HEK293 (cell line): ENCODE results near the gene CPNE5.
A peak's percentile ranks its signal among the peaks of the same experiment; 100 is the strongest.

Experiments
- EGR2 ChIP-seq: fragments of 450-650 bp; formaldehyde crosslinking; IDR thresholded peaks from 2 replicates; pipeline ENCODE4 v1.5.1; 2016; ENCODE audit warnings: low read depth, missing biosample characterization, missing genetic modification characterization
- GLIS1 ChIP-seq: fragments of 450-650 bp; formaldehyde crosslinking; IDR thresholded peaks from 2 replicates; pipeline ENCODE4 v1.5.1; 2016; ENCODE audit warnings: missing biosample characterization, missing genetic modification characterization
- IKZF3 ChIP-seq: fragments of 450-650 bp; IDR thresholded peaks from 2 replicates; pipeline ENCODE4 v1.5.0; 2018; ENCODE audit warnings: missing biosample characterization, mild to moderate bottlenecking, missing genetic modification characterization, moderate library complexity
- KLF9 ChIP-seq: fragments of 450-650 bp; formaldehyde crosslinking; IDR thresholded peaks from 2 replicates; pipeline ENCODE4 v1.5.1; 2016; ENCODE audit warnings: missing biosample characterization, missing genetic modification characterization, low read depth
- OVOL3 ChIP-seq: fragments of 450-650 bp; formaldehyde crosslinking; IDR thresholded peaks from 2 replicates; pipeline ENCODE4 v1.5.1; 2016; ENCODE audit warnings: missing biosample characterization, missing genetic modification characterization
- SETDB1 ChIP-seq: IDR thresholded peaks from one replicate; pipeline ENCODE4 v1.6.1; 2017; ENCODE audit warnings: mild to moderate bottlenecking, low read length, moderate library complexity, mixed read lengths; ENCODE audit not compliant: insufficient read length
- ZBTB17 ChIP-seq: fragments of 450-650 bp; formaldehyde crosslinking; IDR thresholded peaks from 2 replicates; pipeline ENCODE4 v1.5.1; 2016; ENCODE audit warnings: missing biosample characterization, missing genetic modification characterization
- ZBTB20 ChIP-seq: fragments of 450-650 bp; formaldehyde crosslinking; IDR thresholded peaks from 2 replicates; pipeline ENCODE4 v1.5.1; 2016; ENCODE audit warnings: missing biosample characterization, missing genetic modification characterization
- ZFP69B ChIP-seq: fragments of 450-650 bp; formaldehyde crosslinking; IDR thresholded peaks from 2 replicates; pipeline ENCODE4 v1.5.1; 2016; ENCODE audit warnings: missing biosample characterization, missing genetic modification characterization
- ZNF114 ChIP-seq: fragments of 450-650 bp; formaldehyde crosslinking; IDR thresholded peaks from 2 replicates; pipeline ENCODE4 v1.5.0; 2017; ENCODE audit warnings: missing biosample characterization, missing genetic modification characterization
- ZNF146 ChIP-seq: fragments of 450-650 bp; formaldehyde crosslinking; IDR thresholded peaks from 2 replicates; pipeline ENCODE4 v1.5.1; 2016; ENCODE audit warnings: missing biosample characterization, missing genetic modification characterization
- ZNF184 ChIP-seq: fragments of 450-650 bp; IDR thresholded peaks from 2 replicates; pipeline ENCODE4 v1.5.1; 2018; ENCODE audit warnings: missing biosample characterization, mild to moderate bottlenecking, missing genetic modification characterization
- ZNF24 ChIP-seq: fragments of 450-650 bp; formaldehyde crosslinking; IDR thresholded peaks from 2 replicates; pipeline ENCODE4 v1.5.1; 2016; ENCODE audit warnings: missing biosample characterization, missing genetic modification characterization
- ZNF426 ChIP-seq: fragments of 450-650 bp; formaldehyde crosslinking; IDR thresholded peaks from 2 replicates; pipeline ENCODE4 v1.5.1; 2017; ENCODE audit warnings: missing biosample characterization, missing genetic modification characterization, mild to moderate bottlenecking, inconsistent platforms, moderate library complexity
- ZNF585B ChIP-seq: fragments of 450-650 bp; formaldehyde crosslinking; IDR thresholded peaks from 2 replicates; pipeline ENCODE4 v1.5.1; 2016; ENCODE audit warnings: missing biosample characterization, missing genetic modification characterization
- ZNF624 ChIP-seq: fragments of 450-650 bp; formaldehyde crosslinking; IDR thresholded peaks from 2 replicates; pipeline ENCODE4 v1.5.1; 2017; ENCODE audit warnings: missing biosample characterization, missing genetic modification characterization
- ZNF626 ChIP-seq: fragments of 450-650 bp; sonication (Bioruptor Pico); formaldehyde crosslinking; IDR thresholded peaks from 2 replicates; pipeline ENCODE4 v1.5.1; 2018; ENCODE audit warnings: missing biosample characterization, missing genetic modification characterization, inconsistent platforms
- ZNF777 ChIP-seq: fragments of 450-650 bp; formaldehyde crosslinking; IDR thresholded peaks from 2 replicates; pipeline ENCODE4 v1.5.1; 2017; ENCODE audit warnings: missing biosample characterization, missing genetic modification characterization, borderline replicate concordance
- ZNF791 ChIP-seq: fragments of 450-650 bp; formaldehyde crosslinking; IDR thresholded peaks from 2 replicates; pipeline ENCODE4 v1.5.1; 2016; ENCODE audit warnings: missing biosample characterization, missing genetic modification characterization
- ZXDB ChIP-seq: fragments of 450-650 bp; formaldehyde crosslinking; IDR thresholded peaks from 2 replicates; pipeline ENCODE4 v1.5.1; 2016; ENCODE audit warnings: missing biosample characterization, missing genetic modification characterization
- TF ChIP-seq, protein P1 (sequence below): fragments of 450-650 bp; formaldehyde crosslinking; IDR thresholded peaks from 2 replicates; pipeline ENCODE4 v1.5.1; 2016; ENCODE audit warnings: missing biosample characterization, missing genetic modification characterization
- TF ChIP-seq, protein P2 (sequence below): fragments of 450-650 bp; formaldehyde crosslinking; IDR thresholded peaks from 2 replicates; pipeline ENCODE4 v1.5.1; 2017; ENCODE audit warnings: missing biosample characterization, missing genetic modification characterization
- TF ChIP-seq, protein P3 (sequence below): fragments of 450-650 bp; formaldehyde crosslinking; IDR thresholded peaks from 2 replicates; pipeline ENCODE4 v1.5.1; 2016; ENCODE audit warnings: missing biosample characterization, missing genetic modification characterization
- TF ChIP-seq, protein P4 (sequence below): fragments of 450-650 bp; formaldehyde crosslinking; IDR thresholded peaks from 2 replicates; pipeline ENCODE4 v1.5.1; 2017; ENCODE audit warnings: missing biosample characterization, missing genetic modification characterization
- TF ChIP-seq, protein P5 (sequence below): fragments of 450-650 bp; formaldehyde crosslinking; IDR thresholded peaks from 2 replicates; pipeline ENCODE4 v1.5.1; 2016; ENCODE audit warnings: missing biosample characterization, missing genetic modification characterization
- TF ChIP-seq, protein P6 (sequence below): fragments of 450-650 bp; formaldehyde crosslinking; IDR thresholded peaks from 2 replicates; pipeline ENCODE4 v1.5.1; 2016; ENCODE audit warnings: missing biosample characterization, missing genetic modification characterization

The CPNE5 gene

DNA sequence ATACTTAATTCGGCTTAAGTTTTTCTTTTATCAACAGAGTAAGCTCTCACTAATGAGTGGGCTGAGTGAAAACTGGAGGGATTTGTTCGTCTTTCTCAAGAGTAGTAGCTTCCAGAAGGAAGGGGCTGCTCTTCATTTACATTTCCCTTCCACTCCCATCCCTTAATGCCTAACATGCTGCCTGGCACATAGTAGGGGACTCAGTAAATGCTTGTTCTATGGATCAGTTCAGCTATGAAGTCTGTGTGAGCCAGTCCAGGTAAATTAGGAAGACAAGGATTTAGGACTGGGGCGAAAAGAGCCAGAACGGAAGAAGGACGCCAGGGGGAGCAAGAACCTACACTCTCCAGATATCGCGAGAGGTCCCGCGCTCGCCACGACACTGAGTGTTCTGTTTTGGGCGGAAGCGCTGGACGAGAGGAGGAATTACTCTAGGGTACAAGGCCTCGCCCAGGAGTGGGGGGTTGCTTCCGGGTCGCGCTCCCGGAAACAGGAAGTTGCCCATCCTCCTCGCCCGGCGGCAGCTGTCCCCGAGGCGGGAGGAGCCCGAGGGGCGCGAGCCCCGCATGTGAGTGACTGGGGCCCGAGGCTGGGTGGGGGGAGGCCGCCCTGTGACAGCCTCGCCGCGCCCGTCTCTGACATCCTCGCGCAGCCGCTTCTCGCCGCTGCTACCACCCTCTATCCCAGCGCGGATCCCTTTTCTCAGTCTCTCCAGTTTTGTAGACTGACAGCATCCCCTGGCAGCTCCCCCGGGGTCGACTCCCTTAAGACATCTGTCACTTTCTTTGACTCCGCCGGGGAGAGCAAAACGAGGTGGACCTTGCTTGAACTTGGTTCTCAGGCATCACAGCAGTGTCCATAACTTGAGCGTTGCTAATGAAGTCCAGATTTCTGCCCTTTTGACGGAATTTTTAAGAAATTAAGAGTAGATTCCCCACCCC lies 46.5 kb upstream of the CPNE5 start, which contains the start of gene C6orf89 (continued):
- no peak for TF ChIP-seq SETDB1
- TF ChIP-seq ZNF184: 0 out of 2 replicates have a peak, but pooled peaks have one; percentile 6
- no peak for TF ChIP-seq IKZF3 (tag by site-specific recombination)
- TF ChIP-seq ZNF626 (tag by site-specific recombination): no peak
- no peak for TF ChIP-seq ZNF624 (tag by site-specific recombination)
- TF ChIP-seq ZBTB20 (tag by site-specific recombination): peak; percentile 39; the same call in 1 of the 2 replicates
- TF ChIP-seq ZBTB17 (tag by site-specific recombination): peak; percentile 90
- TF ChIP-seq EGR2 (tag by site-specific recombination): peak; percentile 62
- no peak for TF ChIP-seq ZNF777 (tag by site-specific recombination)
- TF ChIP-seq ZXDB (tag by site-specific recombination): peak; percentile 94
- no peak for TF ChIP-seq ZNF114 (tag by site-specific recombination)
- TF ChIP-seq OVOL3 (tag by site-specific recombination): no peak
- TF ChIP-seq ZNF24 (tag by site-specific recombination): peak; percentile 37
- TF ChIP-seq, protein P1, sequence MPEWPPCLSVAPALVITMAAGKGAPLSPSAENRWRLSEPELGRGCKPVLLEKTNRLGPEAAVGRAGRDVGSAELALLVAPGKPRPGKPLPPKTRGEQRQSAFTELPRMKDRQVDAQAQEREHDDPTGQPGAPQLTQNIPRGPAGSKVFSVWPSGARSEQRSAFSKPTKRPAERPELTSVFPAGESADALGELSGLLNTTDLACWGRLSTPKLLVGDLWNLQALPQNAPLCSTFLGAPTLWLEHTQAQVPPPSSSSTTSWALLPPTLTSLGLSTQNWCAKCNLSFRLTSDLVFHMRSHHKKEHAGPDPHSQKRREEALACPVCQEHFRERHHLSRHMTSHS (tag by site-specific recombination): no peak
- TF ChIP-seq, protein P2, sequence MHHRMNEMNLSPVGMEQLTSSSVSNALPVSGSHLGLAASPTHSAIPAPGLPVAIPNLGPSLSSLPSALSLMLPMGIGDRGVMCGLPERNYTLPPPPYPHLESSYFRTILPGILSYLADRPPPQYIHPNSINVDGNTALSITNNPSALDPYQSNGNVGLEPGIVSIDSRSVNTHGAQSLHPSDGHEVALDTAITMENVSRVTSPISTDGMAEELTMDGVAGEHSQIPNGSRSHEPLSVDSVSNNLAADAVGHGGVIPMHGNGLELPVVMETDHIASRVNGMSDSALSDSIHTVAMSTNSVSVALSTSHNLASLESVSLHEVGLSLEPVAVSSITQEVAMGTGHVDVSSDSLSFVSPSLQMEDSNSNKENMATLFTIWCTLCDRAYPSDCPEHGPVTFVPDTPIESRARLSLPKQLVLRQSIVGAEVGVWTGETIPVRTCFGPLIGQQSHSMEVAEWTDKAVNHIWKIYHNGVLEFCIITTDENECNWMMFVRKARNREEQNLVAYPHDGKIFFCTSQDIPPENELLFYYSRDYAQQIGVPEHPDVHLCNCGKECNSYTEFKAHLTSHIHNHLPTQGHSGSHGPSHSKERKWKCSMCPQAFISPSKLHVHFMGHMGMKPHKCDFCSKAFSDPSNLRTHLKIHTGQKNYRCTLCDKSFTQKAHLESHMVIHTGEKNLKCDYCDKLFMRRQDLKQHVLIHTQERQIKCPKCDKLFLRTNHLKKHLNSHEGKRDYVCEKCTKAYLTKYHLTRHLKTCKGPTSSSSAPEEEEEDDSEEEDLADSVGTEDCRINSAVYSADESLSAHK (tag by site-specific recombination): peak; percentile 60; the same call in 1 of the 2 replicates
- TF ChIP-seq, protein P3, sequence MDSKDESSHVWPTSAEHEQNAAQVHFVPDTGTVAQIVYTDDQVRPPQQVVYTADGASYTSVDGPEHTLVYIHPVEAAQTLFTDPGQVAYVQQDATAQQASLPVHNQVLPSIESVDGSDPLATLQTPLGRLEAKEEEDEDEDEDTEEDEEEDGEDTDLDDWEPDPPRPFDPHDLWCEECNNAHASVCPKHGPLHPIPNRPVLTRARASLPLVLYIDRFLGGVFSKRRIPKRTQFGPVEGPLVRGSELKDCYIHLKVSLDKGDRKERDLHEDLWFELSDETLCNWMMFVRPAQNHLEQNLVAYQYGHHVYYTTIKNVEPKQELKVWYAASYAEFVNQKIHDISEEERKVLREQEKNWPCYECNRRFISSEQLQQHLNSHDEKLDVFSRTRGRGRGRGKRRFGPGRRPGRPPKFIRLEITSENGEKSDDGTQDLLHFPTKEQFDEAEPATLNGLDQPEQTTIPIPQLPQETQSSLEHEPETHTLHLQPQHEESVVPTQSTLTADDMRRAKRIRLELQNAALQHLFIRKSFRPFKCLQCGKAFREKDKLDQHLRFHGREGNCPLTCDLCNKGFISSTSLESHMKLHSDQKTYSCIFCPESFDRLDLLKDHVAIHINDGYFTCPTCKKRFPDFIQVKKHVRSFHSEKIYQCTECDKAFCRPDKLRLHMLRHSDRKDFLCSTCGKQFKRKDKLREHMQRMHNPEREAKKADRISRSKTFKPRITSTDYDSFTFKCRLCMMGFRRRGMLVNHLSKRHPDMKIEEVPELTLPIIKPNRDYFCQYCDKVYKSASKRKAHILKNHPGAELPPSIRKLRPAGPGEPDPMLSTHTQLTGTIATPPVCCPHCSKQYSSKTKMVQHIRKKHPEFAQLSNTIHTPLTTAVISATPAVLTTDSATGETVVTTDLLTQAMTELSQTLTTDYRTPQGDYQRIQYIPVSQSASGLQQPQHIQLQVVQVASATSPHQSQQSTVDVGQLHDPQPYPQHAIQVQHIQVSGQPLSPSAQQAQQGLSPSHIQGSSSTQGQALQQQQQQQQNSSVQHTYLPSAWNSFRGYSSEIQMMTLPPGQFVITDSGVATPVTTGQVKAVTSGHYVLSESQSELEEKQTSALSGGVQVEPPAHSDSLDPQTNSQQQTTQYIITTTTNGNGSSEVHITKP (tag by site-specific recombination): peak; percentile 66
- TF ChIP-seq, protein P4, sequence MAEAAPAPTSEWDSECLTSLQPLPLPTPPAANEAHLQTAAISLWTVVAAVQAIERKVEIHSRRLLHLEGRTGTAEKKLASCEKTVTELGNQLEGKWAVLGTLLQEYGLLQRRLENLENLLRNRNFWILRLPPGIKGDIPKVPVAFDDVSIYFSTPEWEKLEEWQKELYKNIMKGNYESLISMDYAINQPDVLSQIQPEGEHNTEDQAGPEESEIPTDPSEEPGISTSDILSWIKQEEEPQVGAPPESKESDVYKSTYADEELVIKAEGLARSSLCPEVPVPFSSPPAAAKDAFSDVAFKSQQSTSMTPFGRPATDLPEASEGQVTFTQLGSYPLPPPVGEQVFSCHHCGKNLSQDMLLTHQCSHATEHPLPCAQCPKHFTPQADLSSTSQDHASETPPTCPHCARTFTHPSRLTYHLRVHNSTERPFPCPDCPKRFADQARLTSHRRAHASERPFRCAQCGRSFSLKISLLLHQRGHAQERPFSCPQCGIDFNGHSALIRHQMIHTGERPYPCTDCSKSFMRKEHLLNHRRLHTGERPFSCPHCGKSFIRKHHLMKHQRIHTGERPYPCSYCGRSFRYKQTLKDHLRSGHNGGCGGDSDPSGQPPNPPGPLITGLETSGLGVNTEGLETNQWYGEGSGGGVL (tag by site-specific recombination): peak; percentile 94
- TF ChIP-seq ZNF585B (tag by site-specific recombination): no peak
- TF ChIP-seq, protein P5, sequence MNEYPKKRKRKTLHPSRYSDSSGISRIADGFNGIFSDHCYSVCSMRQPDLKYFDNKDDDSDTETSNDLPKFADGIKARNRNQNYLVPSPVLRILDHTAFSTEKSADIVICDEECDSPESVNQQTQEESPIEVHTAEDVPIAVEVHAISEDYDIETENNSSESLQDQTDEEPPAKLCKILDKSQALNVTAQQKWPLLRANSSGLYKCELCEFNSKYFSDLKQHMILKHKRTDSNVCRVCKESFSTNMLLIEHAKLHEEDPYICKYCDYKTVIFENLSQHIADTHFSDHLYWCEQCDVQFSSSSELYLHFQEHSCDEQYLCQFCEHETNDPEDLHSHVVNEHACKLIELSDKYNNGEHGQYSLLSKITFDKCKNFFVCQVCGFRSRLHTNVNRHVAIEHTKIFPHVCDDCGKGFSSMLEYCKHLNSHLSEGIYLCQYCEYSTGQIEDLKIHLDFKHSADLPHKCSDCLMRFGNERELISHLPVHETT (tag by site-specific recombination): peak; percentile 84
- TF ChIP-seq GLIS1 (tag by site-specific recombination): peak; percentile 69
- peak; percentile 63 for TF ChIP-seq ZFP69B (tag by site-specific recombination)
- TF ChIP-seq ZNF426 (tag by site-specific recombination): no peak
- no peak for TF ChIP-seq ZNF146 (tag by site-specific recombination)
- TF ChIP-seq ZNF791 (tag by site-specific recombination): no peak
- TF ChIP-seq, protein P6, sequence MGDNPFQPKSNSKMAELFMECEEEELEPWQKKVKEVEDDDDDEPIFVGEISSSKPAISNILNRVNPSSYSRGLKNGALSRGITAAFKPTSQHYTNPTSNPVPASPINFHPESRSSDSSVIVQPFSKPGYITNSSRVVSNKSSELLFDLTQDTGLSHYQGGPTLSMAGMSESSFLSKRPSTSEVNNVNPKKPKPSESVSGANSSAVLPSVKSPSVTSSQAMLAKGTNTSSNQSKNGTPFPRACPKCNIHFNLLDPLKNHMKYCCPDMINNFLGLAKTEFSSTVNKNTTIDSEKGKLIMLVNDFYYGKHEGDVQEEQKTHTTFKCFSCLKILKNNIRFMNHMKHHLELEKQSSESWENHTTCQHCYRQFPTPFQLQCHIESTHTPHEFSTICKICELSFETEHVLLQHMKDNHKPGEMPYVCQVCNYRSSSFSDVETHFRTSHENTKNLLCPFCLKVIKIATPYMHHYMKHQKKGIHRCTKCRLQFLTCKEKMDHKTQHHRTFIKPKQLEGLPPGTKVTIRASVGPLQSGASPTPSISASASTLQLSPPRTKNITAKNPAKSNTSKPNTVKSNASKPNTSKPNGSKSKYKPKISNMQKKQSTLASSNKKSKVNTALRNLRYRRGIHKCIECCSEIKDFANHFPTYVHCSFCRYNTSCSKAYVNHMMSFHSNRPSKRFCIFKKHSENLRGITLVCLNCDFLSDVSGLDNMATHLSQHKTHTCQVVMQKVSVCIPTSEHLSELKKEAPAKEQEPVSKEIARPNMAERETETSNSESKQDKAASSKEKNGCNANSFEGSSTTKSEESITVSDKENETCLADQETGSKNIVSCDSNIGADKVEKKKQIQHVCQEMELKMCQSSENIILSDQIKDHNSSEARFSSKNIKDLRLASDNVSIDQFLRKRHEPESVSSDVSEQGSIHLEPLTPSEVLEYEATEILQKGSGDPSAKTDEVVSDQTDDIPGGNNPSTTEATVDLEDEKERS (tag by site-specific recombination): no peak
- peak; percentile 81 for TF ChIP-seq KLF9 (tag by site-specific recombination)
